ENCODE results near the gene STH. TPM values are rescaled to one million over a fixed set of nuclear protein-coding genes. Genes with fewer than 3 reads are reported as not detected.

Gene STH
- total and polyA plus RNA-seq, 2 of the 4 experiments (the other 2 are of a cell fraction), result not detected

- Histone ChIP-seq H2AK5ac (ENCODE audit: low read depth, low read length) (no peak overlapping the region), H3K27me3 (ENCODE audit: control insufficient read depth, insufficient read depth, low read length) (no peaks in the 10 kb centered on the region), H3K4ac (ENCODE audit: low read depth, low read length) (no peak overlapping the region), H4K20me1 (ENCODE audit: insufficient read depth, low read length) (peaks cover 4% of the 10 kb centered on the region; the same call in 1 of the 2 replicates), H3K27ac (ENCODE audit: insufficient read depth, low read length) (no peak overlapping the region), H2BK20ac (ENCODE audit: low read depth, low read length) (no peak overlapping the region), H3K9ac (ENCODE audit: low read depth, low read length) (no peak overlapping the region), H2BK15ac (ENCODE audit: low read depth, low read length) (no peak overlapping the region), H3K4me3 (ENCODE audit: insufficient read depth, low read depth, low read length) (no peak overlapping the region), H2BK5ac (ENCODE audit: low read depth, low read length, poor library complexity, severe bottlenecking) (no peak overlapping the region), H3K36me3 (ENCODE audit: control insufficient read depth, insufficient read depth, low read length) (peaks cover 50% of the 10 kb centered on the region), H3K14ac (replicated peaks; ENCODE audit: low read depth, low read length) (no peak overlapping the region), H3K79me1 (ENCODE audit: low read depth in 1 of 2, low read length in 2 of 2) (peaks cover 30 to 37% of the 10 kb centered on the region in 2 experiments), H3K23ac (ENCODE audit: low read depth, low read length) (no peak overlapping the region), H2BK120ac (ENCODE audit: low read depth, low read length) (no peak overlapping the region), H4K8ac (ENCODE audit: low read depth in 2 of 2, low read length in 2 of 2) (no peak overlapping the region), H3K4me2 (ENCODE audit: low read depth, low read length) (no peak overlapping the region), H2AFZ (replicated peaks; ENCODE audit: low read length, poor library complexity) (no peak overlapping the region), H3K4me1 (ENCODE audit: control insufficient read depth, insufficient read depth, low read length) (no peaks in the 10 kb centered on the region), H2AK9ac (replicated peaks; ENCODE audit: low read depth, low read length, poor library complexity) (no peak overlapping the region), H3K18ac (ENCODE audit: low read depth, low read length) (no peak overlapping the region), H4K91ac (ENCODE audit: insufficient read depth, low read depth, low read length) (no peak overlapping the region), H3K9me1 (ENCODE audit: insufficient read depth, low read length) (no peaks in the 10 kb centered on the region), H3K56ac (ENCODE audit: extremely low read depth, insufficient read depth, low read length) (no peak overlapping the region), H3K9me3 (ENCODE audit: control insufficient read depth, insufficient read depth, low read length) (no peaks in the 10 kb centered on the region), H4K5ac (ENCODE audit: low read depth, low read length) (no peak overlapping the region)
- WGBS, 2 experiments (ENCODE audit: extremely low coverage in 2 of 2, insufficient read length in 1 of 2), result 96% methylated on average over 6 of the region's 12 CpGs; no CpG with 5 or more reads in 1 of the 2 experiments
- ChIA-PET CTCF (interaction anchor here (0.8 to 1.1 kb wide), 2 partner anchors 154 to 174 kb away, joined by 3 to 4 read pairs; partner anchors contain the start of gene KANSL1), POLR2A (ENCODE audit: unreplicated experiment) (no interaction called here)
- TF ChIP-seq CEBPB (IDR thresholded peaks at IDR 0.05; ENCODE audit: low read depth, low read length), result no peak
- TF ChIP-seq CHD1 (IDR thresholded peaks at IDR 0.05; ENCODE audit: low read depth, low read length), result no peak
- TF ChIP-seq MXI1 (IDR thresholded peaks at IDR 0.05; ENCODE audit: borderline replicate concordance, low read depth, low read length), result no peak
- no peak for ATAC-seq (ENCODE audit: low read depth)
- DNase-seq, result no peak
- in situ Hi-C loops (cut with MboI; ENCODE audit: low sequenced_read_pairs) (no loop called here), dilution Hi-C loops (cut with HindIII; ENCODE audit: low sequenced_read_pairs, unreplicated experiment) (no loop called here), intact Hi-C loops (cut with micrococcal nuclease) (no loop called here)
- BruUV-seq (replicated peaks), result no TSS peak
These were observed 39.9 kb downstream of the STH start for GRCh38 chr17:46038937-46039336.

All from IMR-90 (cell line).